Measurements from ENCODE around the gene SHTN1.

Gene SHTN1

GRCh38 chr10:116831790-116832189, 173.2 kb downstream of the SHTN1 start:
- DNase-seq: no peak

All from DMS153 (cell line).